Kasumi-1 (cell line): ENCODE measurements around the gene CCDC85A.

Experiments used
- DNase-seq, 2 experiments: peaks; one replicate each; lab custom pipeline; 2025; lab: John Stamatoyannopoulos, UW

CCDC85A gene

DNA sequence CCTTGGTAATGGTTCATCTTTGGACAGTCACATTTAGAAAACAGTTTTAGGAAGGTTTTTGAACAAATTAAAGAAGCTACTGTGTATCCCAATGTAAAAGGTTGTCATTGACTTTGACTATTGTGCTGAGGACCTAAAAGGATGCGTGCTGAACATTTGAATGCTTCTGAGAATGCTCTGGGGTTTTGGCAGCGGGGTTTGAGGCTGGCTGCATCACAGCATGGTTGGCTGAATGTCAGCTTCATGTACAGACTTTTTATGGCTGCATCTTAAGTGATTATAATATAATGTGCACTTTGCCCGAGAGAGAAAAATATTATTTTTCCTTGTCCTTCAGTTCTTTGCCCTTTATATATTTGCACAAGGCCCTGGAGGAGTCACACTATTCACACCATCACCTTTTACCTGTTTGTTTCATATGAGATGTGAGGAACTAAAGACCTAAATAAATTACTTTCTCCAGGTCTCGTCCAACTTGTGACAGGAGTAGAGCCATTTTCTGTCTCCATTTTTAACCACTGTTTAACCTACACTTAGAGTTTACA, 125.9 kb downstream of the CCDC85A start:
- DNase-seq = no peak

GRCh38 chr2:56313500-56313921, 129.7 kb downstream of the CCDC85A start:
- DNase-seq = no peak

DNA sequence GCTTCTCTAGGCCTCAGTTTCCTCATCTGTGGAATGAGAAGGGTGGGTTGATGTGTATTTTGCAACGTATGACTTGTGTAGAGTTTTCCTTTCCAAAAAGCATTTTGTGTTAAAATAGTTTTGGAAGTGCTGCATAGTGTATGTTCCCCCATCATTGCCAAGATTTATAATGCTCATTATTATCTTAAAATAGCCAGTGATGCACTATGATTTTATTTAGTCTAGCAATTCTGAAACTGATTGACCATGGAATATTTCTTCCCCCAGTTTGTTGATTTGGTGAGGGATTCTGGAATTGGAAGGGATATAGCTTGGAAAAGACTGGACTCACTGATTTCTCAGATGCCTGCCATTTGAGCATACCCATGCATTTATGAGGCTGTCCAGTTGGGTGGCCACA, 130.6 kb downstream of the CCDC85A start:
- DNase-seq = no peak

DNA sequence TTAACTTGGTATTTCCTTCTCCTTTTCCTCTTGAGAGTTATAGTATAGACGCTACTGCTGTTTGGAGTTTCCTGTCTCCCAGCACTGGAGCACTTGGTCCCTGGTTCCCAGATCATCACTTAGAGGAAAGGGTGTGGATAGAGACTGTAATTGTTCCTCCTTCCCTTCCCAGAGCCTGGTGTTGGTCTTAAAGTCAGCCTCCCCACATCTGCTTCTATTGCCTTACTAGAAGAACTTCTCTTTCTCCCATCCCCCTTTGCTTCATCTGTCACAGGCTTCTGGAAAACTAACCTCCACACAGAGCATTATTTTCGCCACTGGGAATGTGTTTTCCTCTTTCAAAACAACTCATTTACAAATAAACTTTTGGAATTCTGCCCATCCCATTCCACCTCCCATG, 131.0 kb downstream of the CCDC85A start:
- no peak for DNase-seq

- no peak for DNase-seq
Observed at GRCh38 chr2:56315376-56315775, 131.6 kb downstream of the CCDC85A start.

GRCh38 chr2:56316011-56316410, 132.2 kb downstream of the CCDC85A start:
- DNase-seq = no peak

DNA sequence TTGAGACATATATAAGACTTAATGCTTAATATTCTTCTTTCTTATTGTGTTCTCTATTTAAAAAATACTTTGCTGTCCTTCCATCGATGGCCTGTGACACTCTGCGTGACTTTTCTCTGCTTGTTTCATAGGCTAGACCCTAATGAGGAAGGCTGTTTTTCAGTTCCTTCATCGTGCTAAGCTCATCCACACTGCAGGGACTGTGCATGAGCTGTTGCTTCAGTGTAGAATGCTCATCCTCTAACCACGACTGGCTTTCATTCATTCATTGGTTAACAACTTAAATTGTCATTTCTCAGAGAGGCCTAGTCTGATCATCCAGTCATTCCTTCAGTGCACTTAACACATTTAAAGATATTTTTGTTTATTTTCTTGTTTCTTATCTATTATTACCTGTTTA, 134.4 kb downstream of the CCDC85A start:
- DNase-seq = no peak

- DNase-seq = no peak
Observed at GRCh38 chr2:56325661-56326345, 142.0 kb downstream of the CCDC85A start.

DNA sequence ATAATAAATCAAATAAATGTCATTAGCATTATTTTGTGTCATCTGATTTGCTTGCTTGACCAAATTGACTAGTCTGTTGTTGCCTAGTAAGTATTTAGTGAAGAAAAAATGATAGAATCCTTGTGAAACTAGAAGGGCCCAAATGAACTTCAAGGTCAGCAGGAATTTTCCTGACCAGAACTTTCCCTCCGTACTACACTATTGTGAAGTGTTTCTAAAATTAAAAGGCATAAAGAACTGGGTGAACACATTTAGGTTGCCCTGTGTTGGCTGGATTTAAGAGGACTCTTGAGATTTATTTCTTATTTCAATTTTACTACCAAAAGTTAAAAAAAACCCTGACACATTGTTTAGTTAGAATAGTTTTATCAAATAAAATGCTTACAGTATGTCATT, 142.6 kb downstream of the CCDC85A start:
- no peak for DNase-seq

DNA sequence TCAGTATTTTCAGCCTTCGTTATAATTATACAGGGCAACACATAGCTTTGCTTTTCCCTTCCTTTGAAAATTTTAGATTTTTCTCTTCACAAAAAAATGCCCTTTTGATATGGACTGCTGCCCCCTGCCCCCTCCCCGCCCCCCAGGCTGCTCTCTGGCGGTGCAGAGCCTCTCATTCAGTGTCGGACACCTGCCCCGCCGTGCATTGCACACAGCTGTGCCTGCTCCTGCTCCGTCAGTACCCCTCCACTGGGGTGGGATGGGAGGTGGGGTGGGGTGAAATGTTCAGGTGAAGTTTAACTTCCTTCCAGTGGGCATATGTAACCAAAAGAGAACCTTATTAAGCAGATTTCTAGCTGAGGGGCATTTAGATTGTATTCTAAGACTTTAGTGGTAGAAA, 148.0 kb downstream of the CCDC85A start:
- DNase-seq = no peak

DNA sequence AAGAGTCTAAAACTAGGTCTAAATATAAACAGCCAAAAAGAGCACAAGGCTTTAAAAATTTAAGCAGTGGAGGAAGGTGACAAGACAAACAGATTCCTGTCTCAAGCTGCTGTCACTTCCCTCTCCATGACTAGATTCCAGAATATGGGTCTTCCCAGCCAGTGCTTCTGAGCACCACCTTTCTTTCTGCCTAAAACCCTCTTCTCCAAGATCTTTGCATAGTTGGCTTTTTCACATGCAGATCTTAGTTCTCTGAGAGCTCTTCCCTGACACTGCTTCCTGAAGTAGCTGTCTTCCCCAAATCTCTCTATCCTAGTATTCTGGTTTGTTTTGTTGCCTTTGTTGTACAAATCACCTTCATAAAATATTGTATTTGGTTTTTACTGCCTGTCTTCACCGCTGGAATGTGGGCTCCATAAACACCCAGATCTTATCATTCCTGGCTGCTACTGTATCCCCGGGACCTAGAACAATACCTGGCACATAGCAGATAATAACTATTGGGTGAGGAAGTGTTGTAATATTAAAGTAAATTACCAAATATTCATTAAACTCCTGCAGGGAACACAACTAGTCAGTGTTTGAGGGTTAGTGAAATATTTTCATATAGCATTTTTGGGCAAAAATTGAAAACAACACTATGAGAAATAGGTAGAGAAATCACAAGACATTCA, 150.2 kb downstream of the CCDC85A start:
- no peak for DNase-seq

GRCh38 chr2:56334622-56335021, 150.8 kb downstream of the CCDC85A start:
- DNase-seq = no peak

DNA sequence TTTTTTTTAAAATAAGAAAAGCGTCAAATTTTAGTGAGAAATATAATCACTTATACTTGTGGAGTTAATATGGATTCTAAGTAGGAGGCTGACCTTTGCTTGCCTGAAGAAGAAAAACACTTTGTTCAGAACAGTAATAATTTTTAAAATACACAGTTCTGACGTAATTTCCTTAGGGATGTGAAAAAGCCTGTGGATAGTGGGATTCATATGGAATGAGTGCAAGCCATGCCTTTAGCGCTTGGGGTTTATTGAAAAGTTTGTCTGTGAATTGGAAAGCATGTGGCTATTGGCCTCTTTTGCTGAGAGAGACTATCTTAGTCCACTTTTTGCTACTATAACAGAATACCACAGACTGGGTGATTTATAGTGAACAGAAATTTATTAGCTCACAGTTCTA, 151.3 kb downstream of the CCDC85A start:
- DNase-seq = no peak

DNA sequence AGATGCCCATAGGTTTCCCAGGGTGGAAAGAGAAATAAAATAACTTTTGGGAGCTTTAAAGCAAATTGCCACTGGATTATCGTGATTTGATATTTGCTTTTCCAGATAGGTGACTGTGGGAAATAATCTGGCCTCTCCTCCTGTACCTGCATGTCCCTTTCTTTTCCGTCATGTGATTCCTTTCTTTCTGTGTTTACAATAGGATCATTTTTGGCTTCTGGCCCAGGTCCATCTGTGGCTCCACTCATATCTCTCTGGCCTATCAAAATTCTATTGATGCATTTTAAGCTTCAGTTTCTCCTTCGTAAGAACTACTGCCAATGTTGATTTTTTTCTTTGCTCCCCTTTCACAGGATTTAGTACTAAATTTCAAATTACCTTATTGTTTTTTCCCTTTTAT, 153.6 kb downstream of the CCDC85A start:
- DNase-seq = no peak

DNA sequence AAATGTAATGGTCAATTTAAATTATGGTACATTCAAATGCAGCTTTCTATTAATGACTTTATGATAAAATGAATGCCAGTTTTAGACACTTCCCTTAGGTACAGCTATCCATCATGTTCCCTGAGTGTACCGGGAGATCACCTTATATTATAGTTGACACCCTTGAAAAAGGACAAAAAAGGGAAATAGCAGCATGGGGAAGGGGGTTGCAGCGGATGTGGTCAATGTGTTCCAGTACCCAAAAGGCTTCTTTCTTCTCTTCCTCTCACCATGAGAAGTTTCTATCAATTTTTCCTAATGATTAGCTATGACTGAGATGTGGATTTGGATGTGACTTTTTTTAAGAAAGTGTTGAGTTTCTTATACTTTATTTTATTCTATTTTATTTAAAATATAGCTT, 154.4 kb downstream of the CCDC85A start:
- no peak for DNase-seq

- DNase-seq = no peak
Observed at GRCh38 chr2:56344771-56345170, 161.0 kb downstream of the CCDC85A start.

- no peak for DNase-seq
Observed at GRCh38 chr2:56347881-56348280, 164.1 kb downstream of the CCDC85A start.

- DNase-seq = no peak
Observed at GRCh38 chr2:56348392-56349210, 164.8 kb downstream of the CCDC85A start.

- no peak for DNase-seq
Observed at GRCh38 chr2:56357655-56358295, 174.0 kb downstream of the CCDC85A start.

DNA sequence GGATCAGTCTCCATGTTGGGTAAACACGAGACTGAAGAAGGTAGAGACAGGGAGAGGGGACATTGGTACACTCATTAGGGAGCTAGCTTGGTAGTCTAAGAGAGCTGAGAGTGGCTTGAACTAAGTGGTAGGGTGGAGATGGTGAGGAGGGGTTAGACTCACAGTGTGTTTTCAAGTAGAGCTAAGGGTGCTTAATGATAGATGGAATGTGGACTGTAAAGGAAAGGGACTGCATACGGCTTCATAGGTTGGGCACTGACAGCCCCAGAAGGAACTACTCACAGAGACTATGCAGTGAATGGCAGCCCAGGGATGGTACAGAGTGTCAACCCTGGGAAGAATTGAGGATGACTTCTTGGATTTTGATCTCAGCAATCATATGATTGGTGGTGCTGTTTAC, 178.1 kb downstream of the CCDC85A start:
- DNase-seq = no peak

DNA sequence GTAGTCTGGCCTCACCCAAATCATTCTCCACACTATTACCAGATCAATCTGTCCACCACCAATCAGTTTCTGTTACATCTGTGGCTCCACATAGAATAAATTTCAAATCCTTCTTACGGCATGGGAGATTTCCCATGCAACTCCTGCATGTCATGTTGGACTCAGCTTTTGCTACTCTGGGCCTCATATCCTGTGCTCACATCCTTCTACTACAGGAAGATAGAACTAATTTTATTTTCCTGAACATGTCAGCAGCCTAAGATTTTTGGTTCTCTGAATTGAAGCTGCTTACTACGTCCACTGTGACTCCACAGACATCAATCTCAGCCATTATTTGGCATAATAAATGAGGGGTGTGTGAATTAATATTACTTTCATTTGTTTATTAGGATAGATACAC, 181.1 kb downstream of the CCDC85A start:
- no peak for DNase-seq

DNA sequence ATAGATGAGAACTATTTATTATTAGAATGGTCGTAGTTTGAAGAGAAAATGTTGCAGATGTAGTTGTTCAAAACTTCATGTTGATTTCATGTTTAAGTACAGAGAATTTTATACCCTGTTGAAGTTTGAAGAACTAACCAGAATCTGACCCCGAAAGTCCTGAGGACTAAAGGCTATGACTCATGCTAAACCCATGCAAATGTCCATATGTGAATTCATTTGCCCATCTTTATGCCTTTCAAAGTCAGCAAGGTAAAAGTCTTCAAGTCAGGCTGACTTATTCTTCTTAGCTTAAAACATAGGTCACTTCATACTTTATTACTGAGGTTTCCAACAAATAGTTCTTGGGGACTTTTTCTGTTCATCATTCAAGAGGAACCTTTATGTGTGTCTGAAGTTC, 185.5 kb downstream of the CCDC85A start:
- no peak for DNase-seq
